Measurements from ENCODE around the gene MED12. TPM values are rescaled to one million over a fixed set of nuclear protein-coding genes. Genes with fewer than 3 reads are reported as not detected.
A peak's percentile ranks its signal among the peaks of the same experiment; 100 is the strongest.

The MED12 gene
- total RNA-seq: 48.5 TPM
- long read RNA-seq, full-length matches to known transcripts: 2 of 25 reads
- long read RNA-seq, partial matches to known transcripts: 15 of 25 reads
- long read RNA-seq, other reads (novel, unspliced or antisense): 8 of 25 reads

DNA sequence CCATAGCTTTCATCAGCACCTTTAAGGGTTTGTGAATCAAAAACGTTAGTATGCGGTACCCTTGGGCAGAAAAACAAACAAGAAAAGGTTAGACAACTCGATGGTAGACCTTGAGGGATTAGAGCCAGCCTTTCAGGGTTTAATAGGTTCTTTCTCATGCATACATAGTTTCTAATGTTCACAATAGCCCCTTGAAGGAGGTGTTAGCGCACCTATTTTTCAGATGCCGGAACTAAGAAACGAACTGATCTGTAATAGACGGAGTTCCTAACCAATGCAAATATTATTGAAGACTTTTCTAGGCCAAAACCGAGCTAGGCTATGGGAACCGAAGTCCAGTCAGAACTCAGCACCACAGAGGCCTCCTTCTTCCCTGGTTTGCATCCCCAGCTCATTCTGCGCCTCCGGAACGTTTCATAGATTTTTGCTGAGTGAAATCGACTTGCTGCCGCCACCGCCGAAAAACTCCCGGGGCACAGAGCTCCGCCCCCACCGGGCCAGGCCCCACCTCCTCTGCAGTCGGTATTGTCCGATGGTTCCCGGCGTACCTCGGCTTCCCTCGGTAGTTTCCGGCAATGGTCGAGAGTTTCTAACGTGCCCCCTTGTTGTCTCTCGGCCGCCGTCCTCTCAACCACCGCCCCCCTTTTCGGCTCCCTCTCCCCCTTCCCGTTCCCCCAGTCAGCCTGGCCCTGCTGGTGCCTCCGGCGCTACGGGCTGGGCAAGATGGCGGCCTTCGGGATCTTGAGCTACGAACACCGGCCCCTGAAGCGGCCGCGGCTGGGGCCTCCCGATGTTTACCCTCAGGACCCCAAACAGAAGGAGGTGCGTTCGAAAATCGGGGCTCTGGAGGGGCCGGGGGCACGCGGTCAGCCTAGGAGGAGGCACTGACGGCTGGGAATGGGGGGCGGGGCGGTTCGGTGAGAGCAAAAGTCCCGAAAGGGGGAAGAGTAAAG lies at the start of gene MED12:
MED12 (plus strand) TSS at position 565 of the 953 bp plus-strand sequence; CDS start at position 724, 159 bp downstream.
- DNase-seq: peak; percentile 87
- Histone ChIP-seq H3K27ac (peak within 1 kb of the TSS; percentile 80), H3K27me3 (no peaks in the 10 kb centered on the region), H3K9me3 (no peaks in the 10 kb centered on the region), H3K4me1 (no peaks in the 10 kb centered on the region), H3K36me3 (peaks cover 22% of the 10 kb centered on the region), H3K4me3 (peak within 1 kb of the TSS; percentile 58)
- intact Hi-C loops (cut with DNase I): no loop called here
- TF ChIP-seq, protein P1, sequence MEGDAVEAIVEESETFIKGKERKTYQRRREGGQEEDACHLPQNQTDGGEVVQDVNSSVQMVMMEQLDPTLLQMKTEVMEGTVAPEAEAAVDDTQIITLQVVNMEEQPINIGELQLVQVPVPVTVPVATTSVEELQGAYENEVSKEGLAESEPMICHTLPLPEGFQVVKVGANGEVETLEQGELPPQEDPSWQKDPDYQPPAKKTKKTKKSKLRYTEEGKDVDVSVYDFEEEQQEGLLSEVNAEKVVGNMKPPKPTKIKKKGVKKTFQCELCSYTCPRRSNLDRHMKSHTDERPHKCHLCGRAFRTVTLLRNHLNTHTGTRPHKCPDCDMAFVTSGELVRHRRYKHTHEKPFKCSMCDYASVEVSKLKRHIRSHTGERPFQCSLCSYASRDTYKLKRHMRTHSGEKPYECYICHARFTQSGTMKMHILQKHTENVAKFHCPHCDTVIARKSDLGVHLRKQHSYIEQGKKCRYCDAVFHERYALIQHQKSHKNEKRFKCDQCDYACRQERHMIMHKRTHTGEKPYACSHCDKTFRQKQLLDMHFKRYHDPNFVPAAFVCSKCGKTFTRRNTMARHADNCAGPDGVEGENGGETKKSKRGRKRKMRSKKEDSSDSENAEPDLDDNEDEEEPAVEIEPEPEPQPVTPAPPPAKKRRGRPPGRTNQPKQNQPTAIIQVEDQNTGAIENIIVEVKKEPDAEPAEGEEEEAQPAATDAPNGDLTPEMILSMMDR (IDR thresholded peaks at IDR 0.05): no peak
- ATAC-seq: peak; percentile 98

DNA sequence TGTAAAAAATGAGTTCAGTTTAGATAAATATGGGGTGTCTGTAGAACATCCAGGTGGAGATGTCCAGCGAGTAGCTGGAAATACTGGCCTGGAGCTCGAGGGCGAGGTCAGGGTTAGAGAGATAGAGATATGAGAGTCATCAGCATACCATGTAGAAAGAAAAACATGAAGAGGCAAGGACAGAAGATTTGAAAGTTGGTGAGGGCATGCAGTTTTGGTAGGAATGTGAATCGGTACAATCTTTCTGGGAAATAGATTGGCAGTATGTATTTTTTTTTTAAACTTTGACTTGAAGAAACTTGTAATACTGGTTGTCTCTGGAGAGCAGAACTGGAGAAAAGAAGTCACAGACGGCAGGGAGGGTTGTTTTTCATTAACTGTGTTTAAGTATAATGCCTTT lies 47.9 kb upstream of the MED12 start:
- TF ChIP-seq, protein P1 (IDR thresholded peaks at IDR 0.05): no peak
- Histone ChIP-seq H3K4me1 (peaks cover 4% of the 10 kb centered on the region), H3K4me3 (no peak overlapping the region), H3K27ac (no peak overlapping the region), H3K9me3 (no peaks in the 10 kb centered on the region), H3K36me3 (no peaks in the 10 kb centered on the region), H3K27me3 (no peaks in the 10 kb centered on the region)
- ATAC-seq (no peak), DNase-seq (no peak)
- intact Hi-C loops (cut with DNase I): no loop called here

DNA sequence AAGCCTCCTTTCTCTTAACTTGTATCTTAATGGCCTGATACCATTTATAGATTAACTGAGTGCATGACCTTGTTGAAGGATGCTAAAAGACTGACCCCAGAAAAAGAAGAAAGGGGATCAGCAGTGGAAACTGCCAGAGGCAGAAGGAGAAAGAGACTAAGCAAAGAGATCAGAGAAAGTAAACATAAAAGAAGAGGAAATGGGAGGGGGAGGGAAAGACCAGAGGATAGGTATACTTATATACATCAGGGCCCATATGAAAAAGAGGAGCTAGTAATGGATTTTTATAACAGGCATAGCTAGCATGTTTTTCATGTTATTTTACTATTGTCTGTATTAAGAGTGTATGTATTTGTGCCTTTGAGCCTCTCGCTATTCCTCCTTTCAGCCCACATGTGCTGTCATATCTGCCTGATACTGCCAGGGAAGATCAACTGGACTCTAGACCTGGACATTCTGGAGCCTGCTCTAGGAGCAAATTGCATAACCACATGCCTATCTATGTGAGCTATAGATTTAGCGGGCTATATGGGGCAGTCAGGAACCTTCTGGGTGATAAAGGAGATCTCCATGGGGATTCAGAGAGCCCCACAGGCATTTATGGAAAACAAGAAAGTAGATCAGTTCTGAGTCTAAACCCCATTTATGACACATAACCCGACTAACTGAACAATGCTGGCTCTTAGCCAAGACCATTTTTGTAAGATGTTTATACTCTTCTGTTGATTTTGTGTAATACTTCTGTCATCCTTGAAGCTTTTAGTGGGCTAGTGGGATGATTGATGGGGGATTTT lies 36.9 kb upstream of the MED12 start:
- no peaks in the 10 kb centered on the region for H3K4me1 ChIP-seq
- intact Hi-C loops (cut with DNase I): no loop called here
- no peaks in the 10 kb centered on the region for H3K27me3 ChIP-seq
- no peak overlapping the region for H3K4me3 ChIP-seq
- DNase-seq (no peak), ATAC-seq (no peak)
- TF ChIP-seq, protein P1 (IDR thresholded peaks at IDR 0.05): no peak
- H3K9me3 ChIP-seq: no peaks in the 10 kb centered on the region
- H3K36me3 ChIP-seq: no peaks in the 10 kb centered on the region
- H3K27ac ChIP-seq: no peak overlapping the region

DNA sequence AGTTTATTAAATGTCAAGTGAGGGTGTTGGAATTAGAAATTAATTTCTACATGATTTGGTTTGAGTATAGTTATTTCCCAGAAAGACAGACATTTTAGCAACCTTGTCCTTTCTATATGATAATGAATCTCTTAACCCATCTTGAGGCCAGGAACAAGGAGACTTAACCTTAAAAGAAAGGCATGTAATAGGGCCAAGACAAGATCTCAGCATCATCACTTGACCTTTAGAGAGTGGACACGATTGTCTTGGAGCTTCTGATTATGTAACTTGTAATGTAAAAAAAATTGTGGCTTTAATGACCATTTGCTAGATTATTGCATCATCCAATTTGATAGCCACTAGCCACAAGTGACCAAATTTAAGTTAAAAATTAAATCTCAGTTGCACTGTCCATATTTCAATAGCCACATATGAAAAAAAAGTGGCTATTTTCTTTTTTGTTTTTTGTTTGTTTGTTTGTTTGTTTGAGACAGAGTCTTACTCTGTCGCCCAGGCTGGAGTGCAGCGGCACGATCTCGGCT lies 36.2 kb upstream of the MED12 start:
- Histone ChIP-seq H3K27ac (no peak overlapping the region), H3K9me3 (no peaks in the 10 kb centered on the region), H3K4me3 (no peak overlapping the region), H3K4me1 (no peaks in the 10 kb centered on the region), H3K36me3 (no peaks in the 10 kb centered on the region), H3K27me3 (no peaks in the 10 kb centered on the region)
- ATAC-seq (no peak), DNase-seq (no peak)
- TF ChIP-seq, protein P1 (IDR thresholded peaks at IDR 0.05): no peak
- intact Hi-C loops (cut with DNase I): no loop called here

DNA sequence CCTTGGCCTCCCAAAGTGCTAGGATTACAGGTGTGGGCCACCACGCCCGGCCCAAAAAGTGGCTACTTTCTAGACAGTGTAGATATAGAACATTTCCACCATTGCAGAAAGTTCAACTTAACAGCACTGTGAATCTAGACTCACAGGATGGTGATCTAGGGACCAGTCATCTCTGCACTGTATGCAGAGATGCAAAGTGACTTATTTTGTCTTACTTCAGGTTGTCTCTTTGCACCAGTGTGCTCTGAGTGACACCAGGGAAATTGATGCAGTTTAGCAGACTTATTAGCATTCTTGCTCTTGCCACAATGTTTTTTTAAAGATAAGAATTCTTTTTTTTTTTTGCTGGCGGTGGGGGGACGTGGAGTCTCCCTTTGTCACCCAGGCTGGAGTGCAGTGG lies 35.6 kb upstream of the MED12 start:
- DNase-seq (no peak), ATAC-seq (no peak)

More for the DNA sequence above, 35.6 kb upstream of the MED12 start:
- Histone ChIP-seq H3K4me1 (no peaks in the 10 kb centered on the region), H3K27ac (no peak overlapping the region), H3K36me3 (no peaks in the 10 kb centered on the region), H3K27me3 (no peaks in the 10 kb centered on the region), H3K4me3 (no peak overlapping the region), H3K9me3 (no peaks in the 10 kb centered on the region)
- intact Hi-C loops (cut with DNase I): no loop called here
- TF ChIP-seq, protein P1 (IDR thresholded peaks at IDR 0.05): no peak
